GM21737 (cell line): ENCODE measurements around the gene LITAF.
"Not testable (repeated sequence)": the region's sequence is repeated elsewhere in the genome, so short reads cannot be mapped to it uniquely, and the experiment has no call there.

ENCODE experiments used
- ATAC-seq: cut with Tn5 transposase; IDR thresholded peaks from one replicate; pipeline ENCODE4 v1.9.1; 2021; ENCODE audit warnings: mild to moderate bottlenecking, moderate library complexity; ENCODE audit not compliant: unreplicated experiment

Gene LITAF

GRCh38 chr16:11601911-11602310, 15.2 kb upstream of the LITAF start:
- ATAC-seq, result no peak

- no peak for ATAC-seq
Measured at GRCh38 chr16:11601425-11601824, 14.7 kb upstream of the LITAF start.

DNA sequence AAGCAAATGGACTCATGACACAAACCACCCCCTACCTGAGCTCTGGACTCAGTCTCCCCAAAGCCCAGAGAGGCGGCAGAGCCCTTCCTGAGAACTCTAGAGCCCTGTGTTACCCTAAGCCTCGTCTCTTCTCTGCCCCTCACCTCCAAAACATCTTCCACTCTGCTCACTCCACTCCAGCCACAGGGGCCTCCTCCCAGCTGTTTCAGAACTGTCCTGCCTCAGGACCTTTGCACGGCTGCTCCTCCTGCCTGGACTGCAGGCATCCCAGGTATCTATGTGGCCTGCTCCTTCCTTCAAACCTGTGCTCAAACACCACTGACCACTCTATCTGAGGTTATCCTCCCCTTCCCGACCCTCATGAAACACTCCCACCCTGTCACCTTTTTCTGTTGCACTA, 12.9 kb upstream of the LITAF start:
- ATAC-seq, result no peak

DNA sequence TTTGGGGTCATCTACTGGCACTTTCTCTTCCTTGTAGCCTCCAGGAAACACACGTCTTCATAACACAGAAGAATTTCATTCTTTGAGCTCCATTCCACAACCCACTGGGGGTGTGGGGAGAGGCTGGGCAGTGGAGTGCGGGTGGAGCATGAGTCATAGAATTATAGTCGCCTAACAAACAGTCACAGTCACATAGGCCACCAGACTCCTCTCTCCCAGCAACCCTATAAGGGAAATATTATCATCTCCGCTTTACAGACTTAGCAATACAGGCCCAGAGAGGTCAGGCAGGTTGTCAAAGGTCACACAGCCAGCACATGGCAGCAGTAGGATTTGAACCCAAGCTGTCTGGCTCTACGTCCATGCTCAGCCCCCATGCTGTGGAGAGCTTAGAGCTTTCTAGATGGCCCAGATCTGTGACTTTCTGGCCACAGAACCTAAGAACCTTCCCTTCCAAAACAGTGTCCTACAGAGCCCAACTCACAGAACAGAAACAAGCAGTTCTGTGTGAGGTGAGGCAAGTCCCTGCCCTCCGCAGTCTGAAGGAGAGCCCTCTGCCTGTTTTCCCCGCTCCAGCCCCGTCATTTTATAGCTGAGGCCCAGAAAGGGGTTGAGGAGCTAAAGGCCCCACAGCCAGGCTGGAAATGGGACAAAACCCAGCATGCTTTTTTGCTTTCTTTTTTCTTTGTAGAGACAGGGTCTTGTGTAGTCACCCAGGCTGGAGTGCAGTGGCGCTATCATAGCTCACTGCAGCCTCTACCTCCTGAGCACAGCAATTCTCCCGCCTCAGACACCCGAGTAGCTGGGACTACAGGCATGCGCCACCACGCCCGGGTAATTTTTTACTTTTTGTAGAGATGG, 10.7 kb upstream of the LITAF start:
- no peak for ATAC-seq

DNA sequence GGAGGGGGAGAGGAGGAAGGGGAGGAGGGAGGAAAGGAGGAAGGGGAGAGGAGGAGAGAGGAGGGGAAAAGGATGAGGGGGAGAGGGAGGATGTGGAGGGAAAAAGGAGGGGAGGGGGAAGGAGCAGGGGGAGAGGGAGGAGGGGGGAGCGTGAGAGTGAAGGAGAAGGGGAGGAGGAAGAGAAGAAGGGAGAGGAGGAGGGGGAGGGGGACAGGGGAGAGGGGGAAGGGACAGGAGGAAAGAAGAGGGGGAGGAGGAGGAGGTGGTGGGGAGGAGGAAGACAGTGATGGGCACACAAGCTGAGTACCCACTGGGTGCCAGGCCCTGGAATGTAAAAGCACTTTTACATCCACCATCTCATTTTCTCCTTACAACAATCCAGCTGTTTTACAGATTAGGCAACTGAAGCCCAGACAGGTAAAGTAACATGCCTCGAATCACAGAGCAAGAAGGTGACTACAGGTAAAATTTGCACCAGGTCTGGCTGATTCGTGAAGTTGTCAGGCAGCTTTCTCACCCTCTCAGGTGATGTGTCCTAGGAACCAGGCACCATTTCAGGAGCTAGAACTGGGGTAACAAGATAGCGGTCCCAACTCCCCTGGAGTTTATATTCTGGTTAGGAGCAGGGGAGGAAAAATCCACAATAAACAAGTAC, 10.0 kb upstream of the LITAF start:
- ATAC-seq, result no peak

- no peak for ATAC-seq
Measured at GRCh38 chr16:11593581-11593980, 6.9 kb upstream of the LITAF start.

GRCh38 chr16:11593076-11593475, 6.4 kb upstream of the LITAF start:
- not testable (repeated sequence) for ATAC-seq

GRCh38 chr16:11591630-11592029, 4.9 kb upstream of the LITAF start:
- not testable (repeated sequence) for ATAC-seq

DNA sequence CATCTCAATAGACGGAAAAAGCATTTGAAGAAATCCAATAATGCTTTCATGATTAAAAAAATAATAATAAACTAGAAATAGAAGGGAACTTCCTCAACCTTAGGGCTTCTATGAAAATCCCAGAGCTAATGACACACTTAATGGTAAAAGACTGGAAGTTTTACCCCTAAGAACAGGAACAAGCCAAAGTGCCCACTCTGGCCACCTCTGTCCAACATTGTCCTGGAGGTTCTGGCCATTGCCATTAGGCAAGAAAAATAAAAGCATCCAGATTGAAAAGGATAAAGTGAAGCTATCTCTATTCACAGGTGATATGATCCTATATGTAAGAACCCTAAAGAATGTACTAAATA, 2.5 kb upstream of the LITAF start:
- no peak for ATAC-seq

DNA sequence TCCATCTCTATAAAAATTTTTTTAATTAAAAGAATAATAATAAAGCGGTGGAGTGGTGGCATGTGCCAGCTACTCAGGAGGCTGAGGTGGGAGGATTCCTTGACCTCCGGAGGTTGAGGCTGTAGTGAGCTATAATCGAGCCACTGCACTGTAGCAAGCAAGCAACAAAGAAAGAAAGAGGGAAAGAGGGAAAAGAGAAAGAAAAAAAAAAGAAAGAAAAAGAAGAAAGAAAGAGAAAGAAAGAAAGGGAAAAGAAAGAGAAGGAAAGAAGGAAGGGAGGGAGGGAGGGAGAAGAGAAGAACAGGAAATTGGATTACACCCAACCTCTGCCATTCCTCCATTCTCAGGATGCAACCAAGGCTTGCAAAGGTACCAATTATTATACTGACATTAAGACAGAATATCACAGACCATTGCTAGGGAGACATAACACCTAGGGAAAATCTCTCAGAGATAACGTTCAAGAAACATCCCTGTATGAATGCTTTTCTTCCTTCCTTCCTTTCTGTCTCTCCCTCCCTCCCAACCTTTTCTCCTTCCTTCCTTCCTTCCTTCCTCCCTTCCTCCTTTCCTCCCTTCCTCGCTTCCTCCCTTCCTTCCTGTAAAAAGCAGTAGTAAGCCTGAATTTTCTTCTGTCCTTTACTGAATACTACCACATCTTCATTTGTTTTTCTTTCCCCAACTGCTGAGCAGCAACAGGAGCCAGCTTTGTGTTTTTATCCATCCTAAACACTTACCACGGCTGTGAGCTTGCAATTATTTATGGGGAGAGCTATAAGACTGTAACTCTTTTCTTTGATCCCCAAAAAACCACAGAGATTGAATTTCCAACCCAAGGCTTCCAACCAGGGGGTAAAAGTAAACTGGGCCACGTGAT, 1.8 kb upstream of the LITAF start:
- ATAC-seq, result no peak

- ATAC-seq, result no peak
Measured at GRCh38 chr16:11587643-11588247, 1.0 kb upstream of the LITAF start.

DNA sequence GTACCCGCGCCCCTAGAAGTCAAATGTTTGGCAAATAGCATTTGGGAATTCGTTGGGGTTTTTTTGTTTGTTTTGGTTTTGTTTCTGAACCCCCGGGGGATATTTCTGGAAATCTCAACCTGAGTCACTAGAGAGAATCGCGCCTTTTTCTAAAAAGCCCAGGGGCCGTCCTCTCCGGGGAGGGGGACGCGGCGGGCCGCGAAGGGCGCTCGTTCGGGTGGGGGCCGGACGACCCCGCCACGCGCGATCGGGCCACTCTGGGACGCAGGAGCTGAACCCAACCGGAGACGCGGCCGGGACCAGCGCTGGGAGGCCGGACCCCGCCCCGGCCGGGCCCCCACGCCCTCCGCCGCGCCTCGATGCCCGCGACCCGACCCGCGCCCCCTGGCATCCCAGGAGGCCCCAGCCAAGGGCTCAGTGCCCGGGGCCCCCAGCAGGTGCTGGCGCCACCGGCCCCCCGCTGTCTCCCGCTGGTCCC, 302 bp downstream of the LITAF start:
- ATAC-seq, result peak; percentile 26

- no peak for ATAC-seq
Measured at GRCh38 chr16:11585460-11586377, 1.0 kb downstream of the LITAF start.

- ATAC-seq, result no peak
Measured at GRCh38 chr16:11583889-11584565, 2.7 kb downstream of the LITAF start.

- no peak for ATAC-seq
Measured at GRCh38 chr16:11583166-11583565, 3.6 kb downstream of the LITAF start.

GRCh38 chr16:11582157-11582814, 4.4 kb downstream of the LITAF start:
- ATAC-seq, result no peak

- no peak for ATAC-seq
Measured at GRCh38 chr16:11581678-11582077, 5.0 kb downstream of the LITAF start.

- no peak for ATAC-seq
Measured at GRCh38 chr16:11580451-11581086, 6.2 kb downstream of the LITAF start.
